Mesenteric fat pad (tissue), 1 donor: Measurements from ENCODE around the gene CYP4A22. TPM values are rescaled to one million over a fixed set of nuclear protein-coding genes. Genes with fewer than 3 reads are reported as not detected.
"Not testable (repeated sequence)": the region's sequence is repeated elsewhere in the genome, so short reads cannot be mapped to it uniquely, and the experiment has no call there.

Experiments used
- DNase-seq: peaks from one replicate; pipeline ENCODE4 v3.0.0-alpha.2; 2020; ENCODE audit warnings: low spot score
- long read RNA-seq: library from polyadenylated mRNA; unstranded; transcript quantifications from one replicate; pipeline ENCODE4 v2.0.0, GENCODE V29; 2020
- total RNA-seq: library from RNA; stranded (reverse); fragmentation: NEBNext Ultra II Directional; extraction: Animal tissue kit (Norgen Biotek cat#: 25700); gene quantifications from one replicate; pipeline ENCODE4 v1.2.1, GENCODE V29; 2021
- donor health status: DM: yes; HTN: yes; CAD: no.

The CYP4A22 gene
- 0.42 TPM for total RNA-seq
- long read RNA-seq = 0 reads

DNA sequence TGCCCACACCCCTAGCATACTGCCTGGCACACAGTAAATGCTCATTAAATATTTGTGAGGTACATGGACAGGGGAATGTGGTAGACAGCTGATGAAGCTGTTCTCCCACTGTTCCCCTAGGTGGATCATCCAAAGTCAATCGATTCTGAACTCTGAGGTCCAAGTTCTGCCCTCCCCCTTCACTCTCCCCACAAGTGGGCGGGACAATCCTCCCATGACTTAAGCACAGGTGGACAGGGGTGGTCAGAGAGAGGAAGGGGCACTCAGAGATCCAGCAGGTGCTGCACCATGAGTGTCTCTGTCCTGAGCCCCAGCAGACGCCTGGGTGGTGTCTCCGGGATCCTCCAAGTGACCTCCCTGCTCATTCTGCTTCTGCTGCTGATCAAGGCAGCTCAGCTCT lies at the start of gene CYP4A22:
CYP4A22 (plus strand) TSS at position 244 of the 400 bp plus-strand sequence; CDS start at position 289, 45 bp downstream.
- DNase-seq = no peak

DNA sequence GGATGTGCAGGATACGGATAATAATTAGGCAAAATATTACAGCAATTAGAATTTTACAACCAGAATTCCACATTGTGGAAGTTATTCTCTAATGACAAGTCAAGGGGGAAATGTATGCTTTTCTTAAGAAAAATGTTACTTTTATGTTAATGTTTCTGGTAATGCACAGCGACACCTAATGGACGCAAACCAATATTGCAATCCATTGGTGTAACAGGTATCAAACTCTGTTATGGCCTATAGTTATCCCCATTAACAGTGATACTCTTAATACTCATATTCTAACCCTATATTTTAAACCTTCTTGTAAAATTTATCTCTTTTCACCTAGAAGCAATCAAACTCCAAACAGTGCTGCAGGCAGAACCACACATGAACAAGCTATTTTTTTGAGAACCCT lies 47.9 kb upstream of the CYP4A22 start:
- DNase-seq = not testable (repeated sequence)

DNA sequence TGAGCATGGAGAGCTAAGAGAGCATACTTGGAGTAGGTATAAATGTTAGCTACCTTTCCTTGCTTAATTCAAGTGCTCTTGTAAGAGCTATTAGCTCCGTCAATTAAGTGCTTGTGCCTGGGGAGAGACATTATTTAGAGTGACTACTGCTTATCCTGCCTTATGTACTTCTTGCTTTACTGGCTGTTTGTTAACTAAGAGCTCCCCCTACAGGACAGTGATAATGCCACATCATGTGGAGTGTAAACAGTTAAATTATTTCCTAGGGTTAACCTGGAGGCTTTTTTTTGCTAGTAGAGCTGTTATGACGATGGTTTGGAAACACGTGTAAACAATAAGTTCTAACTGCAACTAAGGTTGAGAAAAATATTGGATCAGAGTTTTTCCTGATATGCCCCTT lies 45.8 kb upstream of the CYP4A22 start:
- not testable (repeated sequence) for DNase-seq

GRCh38 chr1:47104816-47105215 lies 32.4 kb upstream of the CYP4A22 start:
- DNase-seq = no peak

DNA sequence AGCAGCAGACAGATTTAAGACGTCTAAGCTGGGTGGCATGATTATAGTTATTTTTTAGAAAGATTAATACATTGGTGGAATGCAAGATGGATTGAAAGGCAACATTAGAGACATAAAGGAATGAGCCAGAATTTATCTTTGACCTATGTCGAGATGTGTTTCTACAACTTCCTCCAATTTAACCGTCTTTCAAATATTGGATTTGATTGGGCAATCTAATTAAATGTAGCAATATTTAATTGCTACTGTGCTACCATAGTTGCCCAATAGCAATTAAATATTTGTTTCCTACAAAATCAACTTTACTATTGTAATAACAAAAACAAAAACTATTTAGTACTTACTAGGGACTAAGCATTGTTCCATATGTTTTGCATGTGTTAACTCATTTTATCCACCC lies 30.4 kb upstream of the CYP4A22 start:
- no peak for DNase-seq

- DNase-seq = not testable (repeated sequence)
These were observed 29.2 kb upstream of the CYP4A22 start for GRCh38 chr1:47107851-47108574.

- not testable (repeated sequence) for DNase-seq
These were observed 27.8 kb upstream of the CYP4A22 start for GRCh38 chr1:47109482-47109881.

GRCh38 chr1:47113178-47113577 lies 24.1 kb upstream of the CYP4A22 start:
- no peak for DNase-seq

DNA sequence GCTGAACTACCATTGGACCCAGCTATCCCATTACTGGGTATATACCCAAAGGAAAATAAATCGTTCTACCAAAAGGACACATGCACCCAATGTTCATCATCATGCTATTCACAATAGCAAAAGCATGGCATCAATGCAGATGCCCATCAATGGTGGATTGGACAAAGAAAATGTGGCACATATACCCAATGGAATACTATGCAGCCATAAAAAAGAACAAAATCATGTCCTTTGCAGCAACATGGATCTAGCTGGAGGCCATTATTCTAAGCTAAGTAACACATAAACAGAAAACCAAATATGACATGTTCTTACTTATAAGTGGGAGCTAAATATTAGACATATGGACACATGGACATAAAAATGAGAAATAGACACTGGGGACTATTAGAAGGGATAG lies 16.2 kb upstream of the CYP4A22 start:
- not testable (repeated sequence) for DNase-seq

GRCh38 chr1:47124834-47125233 lies 12.4 kb upstream of the CYP4A22 start:
- DNase-seq = not testable (repeated sequence)

GRCh38 chr1:47126997-47127396 lies 10.2 kb upstream of the CYP4A22 start:
- not testable (repeated sequence) for DNase-seq

GRCh38 chr1:47128221-47128620 lies 9.0 kb upstream of the CYP4A22 start:
- no peak for DNase-seq

- DNase-seq = not testable (repeated sequence)
These were observed 8.4 kb upstream of the CYP4A22 start for GRCh38 chr1:47128854-47129253.

DNA sequence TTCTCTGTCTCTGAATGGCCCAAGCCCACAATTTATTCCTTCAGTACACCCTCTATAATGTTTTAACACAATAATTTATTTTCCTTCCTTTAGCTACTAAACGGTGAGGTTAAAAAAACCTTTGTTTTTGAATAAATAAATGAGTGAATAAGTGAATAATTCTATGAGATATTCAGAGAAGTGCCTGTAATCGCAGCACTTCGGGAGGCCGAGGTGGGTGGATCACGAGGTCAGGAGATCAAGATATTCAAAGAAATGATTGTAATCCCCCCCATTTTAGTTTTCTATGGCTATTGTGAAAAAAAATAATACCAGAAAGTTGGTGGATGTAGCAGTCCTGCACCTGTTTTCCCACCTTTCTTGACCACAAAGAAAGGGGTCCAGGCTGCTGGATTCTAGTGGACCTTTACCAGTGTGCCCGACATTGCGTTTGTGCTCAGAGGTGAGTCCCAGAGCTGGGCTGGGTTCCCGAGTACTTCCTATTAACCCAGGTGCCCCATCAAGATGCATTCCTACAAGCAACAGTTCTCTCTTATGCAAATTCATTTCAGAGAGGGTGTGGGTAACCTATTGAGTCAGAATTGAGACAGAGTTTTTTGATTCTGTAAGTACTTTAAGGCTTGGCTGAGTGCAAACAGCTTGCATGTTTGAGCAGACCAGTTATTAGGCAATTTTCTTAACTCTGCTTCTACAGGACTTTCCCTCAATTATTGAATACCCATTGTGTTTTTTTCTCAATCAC lies 7.6 kb upstream of the CYP4A22 start:
- not testable (repeated sequence) for DNase-seq

DNA sequence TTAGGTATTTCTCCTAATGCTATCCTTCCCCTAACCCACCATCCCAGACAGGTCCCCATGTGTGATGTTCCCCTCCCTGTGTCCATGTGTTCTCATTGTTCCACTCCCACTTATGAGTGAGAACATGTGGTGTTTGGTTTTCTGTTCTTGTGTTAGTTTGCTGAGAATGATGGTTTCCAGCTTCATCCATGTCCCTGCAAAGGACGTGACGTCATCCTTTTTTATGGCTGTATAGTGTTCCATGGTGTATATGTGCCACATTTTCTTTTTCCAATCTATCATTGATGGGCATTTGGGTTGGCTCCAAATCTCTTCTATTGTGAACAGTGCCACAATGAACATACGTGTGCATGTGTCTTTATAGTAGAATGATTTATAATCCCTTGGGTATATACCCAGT lies 4.6 kb upstream of the CYP4A22 start:
- DNase-seq = not testable (repeated sequence)

GRCh38 chr1:47137925-47138615 lies 829 bp downstream of the CYP4A22 start:
- no peak for DNase-seq

- DNase-seq = not testable (repeated sequence)
These were observed 3.1 kb downstream of the CYP4A22 start for GRCh38 chr1:47140358-47140757.

DNA sequence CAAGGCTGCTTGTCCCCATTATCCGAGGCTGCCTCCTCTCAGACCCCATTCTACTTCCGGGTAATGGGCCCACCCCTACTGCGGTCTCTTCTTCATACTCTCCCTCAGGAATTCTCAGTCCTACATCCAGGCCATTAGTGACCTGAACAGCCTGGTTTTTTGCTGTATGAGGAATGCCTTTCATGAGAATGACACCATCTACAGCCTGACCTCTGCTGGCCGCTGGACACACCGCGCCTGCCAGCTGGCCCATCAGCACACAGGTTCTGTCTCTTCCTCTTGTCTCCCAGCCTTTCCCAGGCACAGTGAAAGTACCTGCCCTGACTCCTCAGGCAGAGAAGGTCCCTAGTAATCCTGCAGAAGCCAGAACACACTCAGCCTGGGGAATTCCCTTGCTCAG lies 6.4 kb downstream of the CYP4A22 start:
- not testable (repeated sequence) for DNase-seq

DNA sequence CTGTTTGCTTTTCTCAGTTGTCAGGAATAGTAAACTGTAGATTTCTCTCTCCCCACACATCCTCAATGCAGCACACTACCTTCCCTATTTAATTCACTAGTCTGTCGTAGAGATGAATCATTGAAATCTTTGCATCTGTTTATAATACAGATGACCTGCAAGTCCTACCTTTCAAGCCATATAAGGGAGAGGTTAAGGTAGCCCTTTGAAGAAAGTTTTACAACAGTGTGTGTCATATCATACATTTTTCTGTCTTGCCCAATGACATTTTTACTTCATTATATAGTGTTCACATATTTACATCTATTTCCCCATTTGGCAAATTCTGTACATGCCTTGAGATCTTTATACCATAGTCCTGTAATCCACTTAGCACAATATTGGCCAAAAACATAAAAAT lies 9.3 kb downstream of the CYP4A22 start:
- DNase-seq = not testable (repeated sequence)

DNA sequence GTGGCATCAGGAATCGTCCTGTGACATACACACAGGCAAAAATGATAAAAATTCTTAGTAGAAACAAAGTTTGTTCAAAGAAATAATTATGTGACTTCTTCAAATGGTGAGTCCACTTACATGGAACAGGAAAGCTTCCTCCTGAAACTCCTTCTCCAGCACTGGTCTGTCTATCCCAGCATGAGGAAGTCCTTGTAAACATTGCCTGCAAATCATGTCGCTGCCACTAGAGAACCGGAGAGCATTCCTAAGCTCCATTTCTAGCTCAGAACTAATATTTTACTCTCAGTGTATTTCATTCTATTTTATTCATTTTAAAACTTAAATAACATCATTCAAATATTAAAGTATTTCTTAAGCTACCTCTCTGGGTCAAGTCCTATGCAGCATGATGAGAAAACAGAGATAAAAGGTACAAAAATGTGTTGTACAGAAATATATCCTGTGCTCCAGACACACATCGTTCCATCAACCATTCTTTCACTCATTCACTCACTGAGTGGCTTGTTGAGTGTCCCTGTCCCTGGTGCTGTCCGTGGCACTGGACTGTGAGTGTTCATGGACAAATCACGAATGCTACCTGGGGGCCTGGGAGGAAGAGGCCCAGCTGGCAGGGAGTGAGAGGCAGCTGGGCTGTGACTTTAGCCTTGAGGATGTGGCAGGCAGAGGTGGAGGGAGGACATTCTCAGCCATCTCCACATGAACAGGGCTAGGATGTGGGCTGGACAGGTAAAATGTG lies 10.0 kb downstream of the CYP4A22 start:
- no peak for DNase-seq

GRCh38 chr1:47149162-47149561 lies 11.9 kb downstream of the CYP4A22 start:
- DNase-seq = not testable (repeated sequence)
